NB4 (cell line): ENCODE data around the gene AMIGO1.

ENCODE experiments used
- DNase-seq: peaks from one replicate; pipeline ENCODE4 v3.0.0; 2010; ENCODE audit warnings: low read depth
- H3K4me3 ChIP-seq: one replicate; pipeline ENCODE4 v1.5.1; 2011; ENCODE audit warnings: mild to moderate bottlenecking, low read depth, low read length, moderate library complexity
- CTCF ChIP-seq: IDR thresholded peaks from one replicate; pipeline ENCODE4 v1.5.1; 2012; ENCODE audit warnings: low read depth, low read length
- MYC ChIP-seq: IDR thresholded peaks from 2 replicates; pipeline ENCODE4 v1.6.1; 2011; ENCODE audit warnings: low read depth, low read length
- POLR2A ChIP-seq: IDR thresholded peaks from 2 replicates; pipeline ENCODE4 v1.6.1; 2011; ENCODE audit warnings: mild to moderate bottlenecking; ENCODE audit not compliant: insufficient read length; ENCODE audit errors: extremely low read depth
- TF ChIP-seq, protein P1 (sequence below): IDR thresholded peaks from 2 replicates; pipeline ENCODE4 v1.6.1; 2011; ENCODE audit warnings: low read depth, low read length

AMIGO1 gene

DNA sequence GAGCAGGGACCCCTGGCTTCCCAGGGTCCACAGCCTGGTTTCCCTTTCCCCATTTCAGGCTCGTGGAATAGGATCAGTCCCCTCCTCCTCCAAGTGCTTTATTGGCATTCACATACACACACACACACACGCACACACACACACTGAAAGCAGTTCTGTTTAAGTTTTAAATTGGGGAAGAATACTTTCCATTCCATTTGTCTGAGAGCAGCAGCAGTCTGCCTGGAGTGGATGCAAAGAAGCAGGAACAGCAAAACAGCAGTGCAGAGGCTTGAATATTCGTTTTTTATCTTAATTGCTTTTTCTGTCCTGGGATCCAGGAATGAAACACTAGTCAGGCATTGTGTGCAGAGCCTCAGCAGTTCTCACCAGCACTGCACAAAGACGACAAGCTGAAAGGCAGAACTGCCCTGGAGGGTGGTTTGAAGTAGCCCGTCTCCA is 8.6 kb downstream of the AMIGO1 start:
- DNase-seq, result no peak
- no peak overlapping the region for H3K4me3 ChIP-seq
- TF ChIP-seq, protein P1, sequence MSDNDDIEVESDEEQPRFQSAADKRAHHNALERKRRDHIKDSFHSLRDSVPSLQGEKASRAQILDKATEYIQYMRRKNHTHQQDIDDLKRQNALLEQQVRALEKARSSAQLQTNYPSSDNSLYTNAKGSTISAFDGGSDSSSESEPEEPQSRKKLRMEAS, result no peak
- TF ChIP-seq POLR2A (no peak), MYC (no peak), CTCF (no peak)

GRCh38 chr1:109499661-109500536 is 9.6 kb downstream of the AMIGO1 start:
- TF ChIP-seq POLR2A (no peak), CTCF (peak; percentile 67)
- TF ChIP-seq, protein P1, result no peak
- H3K4me3 ChIP-seq, result no peak overlapping the region
- peak; percentile 81 for DNase-seq

- TF ChIP-seq POLR2A, result no peak
- TF ChIP-seq, protein P1, result no peak
- no peak for TF ChIP-seq CTCF
- DNase-seq, result no peak
- H3K4me3 ChIP-seq, result no peak overlapping the region
These were observed 10.4 kb downstream of the AMIGO1 start for GRCh38 chr1:109499081-109499480.

- H3K4me3 ChIP-seq, result peak overlapping the region; percentile 23
- peak; percentile 85 for DNase-seq
- TF ChIP-seq POLR2A (no peak), CTCF (peak; percentile 56), MYC (peak; percentile 67)
- TF ChIP-seq, protein P1, result peak; percentile 66
These were observed 11.2 kb downstream of the AMIGO1 start for GRCh38 chr1:109498161-109498801.

DNA sequence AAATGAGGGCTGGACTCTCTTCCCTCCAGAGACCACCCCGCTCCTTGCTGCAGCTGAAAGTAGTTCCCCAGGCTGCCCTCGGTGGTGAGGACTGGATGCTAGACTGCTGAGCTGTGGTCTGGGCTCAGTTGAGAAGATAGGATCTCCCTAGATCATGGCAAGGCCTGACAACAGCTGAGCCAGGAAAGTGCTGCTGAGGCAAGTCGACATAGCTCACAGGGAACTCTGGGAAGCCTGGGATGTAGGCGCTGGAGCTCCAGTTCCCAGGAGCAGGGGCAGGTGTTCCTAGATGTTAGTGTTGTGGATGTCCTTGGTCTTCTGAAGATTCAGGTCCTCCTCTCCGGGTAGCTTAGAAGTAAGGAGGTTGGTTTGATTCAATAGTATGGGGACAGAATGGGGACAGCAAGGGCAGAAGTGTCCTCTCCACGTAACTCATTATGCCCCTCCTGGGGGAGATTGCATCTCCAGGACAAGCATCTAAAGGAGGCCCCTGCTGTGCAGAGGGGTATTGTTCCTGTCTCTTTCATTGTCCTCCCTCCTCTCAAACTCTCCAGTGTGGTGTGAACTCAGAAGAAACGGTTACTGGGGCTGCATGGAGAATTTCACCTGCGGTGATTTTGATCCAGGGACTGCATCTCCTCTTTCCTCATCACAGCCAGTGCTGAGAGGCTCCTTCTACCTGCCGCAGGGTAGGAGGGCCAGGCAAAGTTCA is 11.9 kb downstream of the AMIGO1 start:
- no peak overlapping the region for H3K4me3 ChIP-seq
- TF ChIP-seq, protein P1, result no peak
- TF ChIP-seq POLR2A (no peak), CTCF (no peak), MYC (no peak)
- DNase-seq, result peak; percentile 59
